ES-I3 (cell line): Measurements from ENCODE around the gene FSD1.
"Not testable (repeated sequence)": the region's sequence is repeated elsewhere in the genome, so short reads cannot be mapped to it uniquely, and the experiment has no call there.

ENCODE experiments used
- H3K36me3 ChIP-seq: 2 replicates; pipeline ENCODE4 v1.6.1; 2013; ENCODE audit warnings: mild to moderate bottlenecking, low read length, control low read depth, moderate library complexity; ENCODE audit not compliant: insufficient read depth
- H3K4me1 ChIP-seq: 2 replicates; pipeline ENCODE4 v1.6.1; 2013; ENCODE audit warnings: mild to moderate bottlenecking, control low read depth, low read length; ENCODE audit not compliant: insufficient read depth
- H3K9ac ChIP-seq: 2 replicates; pipeline ENCODE4 v1.6.1; 2013; ENCODE audit warnings: low read depth, mild to moderate bottlenecking, low read length, moderate library complexity
- H3K9me3 ChIP-seq: 2 replicates; pipeline ENCODE4 v1.6.1; 2013; ENCODE audit warnings: mild to moderate bottlenecking, low read length, moderate library complexity; ENCODE audit not compliant: control insufficient read depth, insufficient read depth

The FSD1 gene

GRCh38 chr19:4278010-4278409, 26.4 kb upstream of the FSD1 start:
- Histone ChIP-seq H3K9ac (no peak overlapping the region; the same call in 1 of the 2 replicates), H3K9me3 (no peaks in the 10 kb centered on the region), H3K36me3 (no peaks in the 10 kb centered on the region), H3K4me1 (no peaks in the 10 kb centered on the region)

GRCh38 chr19:4278419-4279266, 25.8 kb upstream of the FSD1 start, which contains the start of gene SHD:
Gene SHD, plus strand, starts transcription at chr19:4279266. Its CDS starts 798 bp downstream, at chr19:4280064.
- no peaks in the 10 kb centered on the region for H3K9me3 ChIP-seq
- H3K9ac ChIP-seq: peak within 1 kb of the TSS; percentile 67
- no peaks in the 10 kb centered on the region for H3K36me3 ChIP-seq
- no peaks in the 10 kb centered on the region for H3K4me1 ChIP-seq

- Histone ChIP-seq H3K4me1 (no peaks in the 10 kb centered on the region), H3K36me3 (no peaks in the 10 kb centered on the region), H3K9ac (peak overlapping the region; percentile 56), H3K9me3 (no peaks in the 10 kb centered on the region)
These were observed 25.2 kb upstream of the FSD1 start for GRCh38 chr19:4279267-4279529.

GRCh38 chr19:4279530-4280422, 24.6 kb upstream of the FSD1 start:
- Histone ChIP-seq H3K9ac (peak overlapping the region; percentile 56), H3K36me3 (no peaks in the 10 kb centered on the region), H3K9me3 (no peaks in the 10 kb centered on the region), H3K4me1 (0 out of 2 replicates have a peak, but pooled peaks cover under 1% of the 10 kb centered on the region)

GRCh38 chr19:4284176-4284958, 20.0 kb upstream of the FSD1 start:
- 0 out of 2 replicates have a peak, but pooled peaks cover 5% of the 10 kb centered on the region for H3K4me1 ChIP-seq
- no peaks in the 10 kb centered on the region for H3K36me3 ChIP-seq
- H3K9me3 ChIP-seq: no peaks in the 10 kb centered on the region
- peak overlapping the region; percentile 72 for H3K9ac ChIP-seq

- H3K36me3 ChIP-seq: no peaks in the 10 kb centered on the region
- H3K9ac ChIP-seq: peak overlapping the region; percentile 72; the same call in 1 of the 2 replicates
- no peaks in the 10 kb centered on the region for H3K9me3 ChIP-seq
- 0 out of 2 replicates have a peak, but pooled peaks cover 5% of the 10 kb centered on the region for H3K4me1 ChIP-seq
These were observed 19.4 kb upstream of the FSD1 start for GRCh38 chr19:4284974-4285373.

GRCh38 chr19:4286141-4286540, 18.3 kb upstream of the FSD1 start:
- not testable (repeated sequence) for H3K4me1 ChIP-seq, H3K9ac ChIP-seq, H3K36me3 ChIP-seq, H3K9me3 ChIP-seq

- Histone ChIP-seq H3K4me1 (peaks cover 13% of the 10 kb centered on the region; the same call in 1 of the 2 replicates), H3K9me3 (no peaks in the 10 kb centered on the region), H3K9ac (no peak overlapping the region), H3K36me3 (no peaks in the 10 kb centered on the region)
These were observed 16.2 kb upstream of the FSD1 start for GRCh38 chr19:4288091-4288777.

- Histone ChIP-seq H3K4me1 (peaks cover 8% of the 10 kb centered on the region; the same call in 1 of the 2 replicates), H3K36me3 (no peaks in the 10 kb centered on the region), H3K9ac (no peak overlapping the region), H3K9me3 (no peaks in the 10 kb centered on the region)
These were observed 13.1 kb upstream of the FSD1 start for GRCh38 chr19:4291184-4291732.

- H3K4me1 ChIP-seq: peaks cover 8% of the 10 kb centered on the region; the same call in 1 of the 2 replicates
- no peaks in the 10 kb centered on the region for H3K9me3 ChIP-seq
- H3K9ac ChIP-seq: no peak overlapping the region
- H3K36me3 ChIP-seq: no peaks in the 10 kb centered on the region
These were observed 11.9 kb upstream of the FSD1 start for GRCh38 chr19:4292515-4292914.

- peaks cover 8% of the 10 kb centered on the region; the same call in 1 of the 2 replicates for H3K4me1 ChIP-seq
- H3K9ac ChIP-seq: no peak overlapping the region
- H3K36me3 ChIP-seq: no peaks in the 10 kb centered on the region
These were observed 10.0 kb upstream of the FSD1 start for GRCh38 chr19:4294389-4294788.

GRCh38 chr19:4295972-4296771, 8.2 kb upstream of the FSD1 start:
- Histone ChIP-seq H3K36me3 (no peaks in the 10 kb centered on the region), H3K9ac (no peak overlapping the region), H3K4me1 (peaks cover 3% of the 10 kb centered on the region; the same call in 1 of the 2 replicates), H3K9me3 (no peaks in the 10 kb centered on the region)

More at GRCh38 chr19:4294389-4294788, 10.0 kb upstream of the FSD1 start:
- no peaks in the 10 kb centered on the region for H3K9me3 ChIP-seq
